Activated T-helper 1 cell treated with anti-CD3 and anti-CD28 coated beads, Interleukin-12 subunit alpha, Interleukin-12 subunit beta, Interleukin-2, Interleukin-4 antibody, amounts not matched to agents 30 ng/mL and 10 ng/mL and 1 ng/mL, durations not matched to agents 14 hours and 24 hours and 36 hours (primary cell): ENCODE results near the gene ILK. TPM values are rescaled to one million over a fixed set of nuclear protein-coding genes. Genes with fewer than 3 reads are reported as not detected.

Source experiments
- DNase-seq: peaks from one replicate; pipeline ENCODE4 v3.0.0; 2021; ENCODE audit warnings: low spot score
- H3K27ac Mint-ChIP-seq: one replicate; pipeline ENCODE4 v1.8.0; 2021; ENCODE audit warnings: mild to moderate bottlenecking, mixed read lengths
- H3K27me3 Mint-ChIP-seq: one replicate; pipeline ENCODE4 v1.8.0; 2022; ENCODE audit warnings: mild to moderate bottlenecking, moderate library complexity, mixed read lengths; ENCODE audit not compliant: insufficient read depth
- H3K36me3 Mint-ChIP-seq: one replicate; pipeline ENCODE4 v1.8.0; 2021; ENCODE audit warnings: low read depth, mixed read lengths
- H3K4me1 Mint-ChIP-seq: one replicate; pipeline ENCODE4 v1.8.0; 2021; ENCODE audit warnings: low read depth, mixed read lengths
- H3K4me3 Mint-ChIP-seq: one replicate; pipeline ENCODE4 v1.8.0; 2021; ENCODE audit warnings: mild to moderate bottlenecking, moderate library complexity, mixed read lengths
- H3K9me3 Mint-ChIP-seq: one replicate; pipeline ENCODE4 v1.8.0; 2021; ENCODE audit warnings: mixed read lengths
- intact Hi-C: fragments of 100-400 bp; cut with micrococcal nuclease; formaldehyde crosslinking; loops from one replicate; pipeline ENCODE4 v1.15.1; 2024
- total RNA-seq: library from RNA; stranded (reverse); gene quantifications from 2 replicates; pipeline ENCODE4 v1.2.3, GENCODE V29; 2022

The ILK gene
- total RNA-seq, 1 donor from 2014 or later = 97.5 TPM

- Mint-ChIP-seq H3K9me3 (no peaks in the 10 kb centered on the region), H3K4me3 (no peak overlapping the region), H3K4me1 (peaks cover 11% of the 10 kb centered on the region), H3K27me3 (no peaks in the 10 kb centered on the region), H3K36me3 (no peaks in the 10 kb centered on the region), H3K27ac (no peak overlapping the region)
- intact Hi-C loops = no loop called here
- DNase-seq = no peak
Measured at GRCh38 chr11:6632116-6633073, 28.8 kb downstream of the ILK start.

GRCh38 chr11:6633422-6634408 is 30.1 kb downstream of the ILK start:
- H3K4me3 Mint-ChIP-seq = no peak overlapping the region
- H3K27ac Mint-ChIP-seq = no peak overlapping the region
- no peaks in the 10 kb centered on the region for H3K9me3 Mint-ChIP-seq
- no peak for DNase-seq
- H3K27me3 Mint-ChIP-seq = no peaks in the 10 kb centered on the region
- no peaks in the 10 kb centered on the region for H3K4me1 Mint-ChIP-seq
- no peaks in the 10 kb centered on the region for H3K36me3 Mint-ChIP-seq
- intact Hi-C loops = no loop called here

GRCh38 chr11:6634534-6634933 is 31.0 kb downstream of the ILK start:
- no peak for DNase-seq
- intact Hi-C loops = no loop called here
- Mint-ChIP-seq H3K9me3 (no peaks in the 10 kb centered on the region), H3K4me1 (peaks cover 5% of the 10 kb centered on the region), H3K4me3 (no peak overlapping the region), H3K27ac (no peak overlapping the region), H3K27me3 (no peaks in the 10 kb centered on the region), H3K36me3 (no peaks in the 10 kb centered on the region)

- no peaks in the 10 kb centered on the region for H3K36me3 Mint-ChIP-seq
- H3K9me3 Mint-ChIP-seq = no peaks in the 10 kb centered on the region
- intact Hi-C loops = no loop called here
- H3K4me3 Mint-ChIP-seq = no peak overlapping the region
- no peak overlapping the region for H3K27ac Mint-ChIP-seq
- H3K4me1 Mint-ChIP-seq = peaks cover 6% of the 10 kb centered on the region
- H3K27me3 Mint-ChIP-seq = no peaks in the 10 kb centered on the region
- no peak for DNase-seq
Measured at GRCh38 chr11:6635082-6635932, 31.7 kb downstream of the ILK start.

GRCh38 chr11:6636480-6636879 is 32.9 kb downstream of the ILK start:
- intact Hi-C loops = no loop called here
- H3K27me3 Mint-ChIP-seq = no peaks in the 10 kb centered on the region
- peaks cover 6% of the 10 kb centered on the region for H3K4me1 Mint-ChIP-seq
- no peaks in the 10 kb centered on the region for H3K9me3 Mint-ChIP-seq
- no peaks in the 10 kb centered on the region for H3K36me3 Mint-ChIP-seq
- H3K27ac Mint-ChIP-seq = no peak overlapping the region
- no peak for DNase-seq
- no peak overlapping the region for H3K4me3 Mint-ChIP-seq

- Mint-ChIP-seq H3K4me1 (peaks cover 6% of the 10 kb centered on the region), H3K27ac (no peak overlapping the region), H3K36me3 (no peaks in the 10 kb centered on the region), H3K27me3 (no peaks in the 10 kb centered on the region), H3K9me3 (no peaks in the 10 kb centered on the region), H3K4me3 (no peak overlapping the region)
- intact Hi-C loops = no loop called here
- no peak for DNase-seq
Measured at GRCh38 chr11:6637871-6638270, 34.3 kb downstream of the ILK start.

GRCh38 chr11:6638429-6638828 is 34.9 kb downstream of the ILK start:
- Mint-ChIP-seq H3K27ac (no peak overlapping the region), H3K4me3 (no peak overlapping the region), H3K9me3 (no peaks in the 10 kb centered on the region), H3K27me3 (no peaks in the 10 kb centered on the region), H3K36me3 (no peaks in the 10 kb centered on the region), H3K4me1 (peaks cover 6% of the 10 kb centered on the region)
- intact Hi-C loops = no loop called here
- DNase-seq = no peak

- DNase-seq = no peak
- peaks cover 6% of the 10 kb centered on the region for H3K4me1 Mint-ChIP-seq
- no peak overlapping the region for H3K4me3 Mint-ChIP-seq
- no peaks in the 10 kb centered on the region for H3K27me3 Mint-ChIP-seq
- no peaks in the 10 kb centered on the region for H3K9me3 Mint-ChIP-seq
- H3K36me3 Mint-ChIP-seq = no peaks in the 10 kb centered on the region
- no peak overlapping the region for H3K27ac Mint-ChIP-seq
- intact Hi-C loops = no loop called here
Measured at GRCh38 chr11:6640036-6640984, 36.7 kb downstream of the ILK start.

- no peak overlapping the region for H3K27ac Mint-ChIP-seq
- intact Hi-C loops = no loop called here
- H3K4me1 Mint-ChIP-seq = peaks cover 6% of the 10 kb centered on the region
- H3K27me3 Mint-ChIP-seq = no peaks in the 10 kb centered on the region
- no peaks in the 10 kb centered on the region for H3K36me3 Mint-ChIP-seq
- no peak overlapping the region for H3K4me3 Mint-ChIP-seq
- H3K9me3 Mint-ChIP-seq = no peaks in the 10 kb centered on the region
- DNase-seq = no peak
Measured at GRCh38 chr11:6640985-6641701, 37.6 kb downstream of the ILK start.

GRCh38 chr11:6642957-6643356 is 39.4 kb downstream of the ILK start:
- DNase-seq = no peak
- H3K27ac Mint-ChIP-seq = no peak overlapping the region
- H3K4me3 Mint-ChIP-seq = no peak overlapping the region
- intact Hi-C loops = no loop called here
- H3K9me3 Mint-ChIP-seq = no peaks in the 10 kb centered on the region
- no peaks in the 10 kb centered on the region for H3K36me3 Mint-ChIP-seq
- H3K27me3 Mint-ChIP-seq = no peaks in the 10 kb centered on the region
- H3K4me1 Mint-ChIP-seq = peaks cover 6% of the 10 kb centered on the region

- intact Hi-C loops = no loop called here
Measured at GRCh38 chr11:6646071-6646470, 42.5 kb downstream of the ILK start.

More at GRCh38 chr11:6646071-6646470, 42.5 kb downstream of the ILK start:
- no peaks in the 10 kb centered on the region for H3K9me3 Mint-ChIP-seq
- no peaks in the 10 kb centered on the region for H3K27me3 Mint-ChIP-seq
- no peak for DNase-seq
- H3K4me1 Mint-ChIP-seq = no peaks in the 10 kb centered on the region
- no peaks in the 10 kb centered on the region for H3K36me3 Mint-ChIP-seq
- no peak overlapping the region for H3K4me3 Mint-ChIP-seq
- no peak overlapping the region for H3K27ac Mint-ChIP-seq
